ENCODE data around the gene ITPR3.

DNA sequence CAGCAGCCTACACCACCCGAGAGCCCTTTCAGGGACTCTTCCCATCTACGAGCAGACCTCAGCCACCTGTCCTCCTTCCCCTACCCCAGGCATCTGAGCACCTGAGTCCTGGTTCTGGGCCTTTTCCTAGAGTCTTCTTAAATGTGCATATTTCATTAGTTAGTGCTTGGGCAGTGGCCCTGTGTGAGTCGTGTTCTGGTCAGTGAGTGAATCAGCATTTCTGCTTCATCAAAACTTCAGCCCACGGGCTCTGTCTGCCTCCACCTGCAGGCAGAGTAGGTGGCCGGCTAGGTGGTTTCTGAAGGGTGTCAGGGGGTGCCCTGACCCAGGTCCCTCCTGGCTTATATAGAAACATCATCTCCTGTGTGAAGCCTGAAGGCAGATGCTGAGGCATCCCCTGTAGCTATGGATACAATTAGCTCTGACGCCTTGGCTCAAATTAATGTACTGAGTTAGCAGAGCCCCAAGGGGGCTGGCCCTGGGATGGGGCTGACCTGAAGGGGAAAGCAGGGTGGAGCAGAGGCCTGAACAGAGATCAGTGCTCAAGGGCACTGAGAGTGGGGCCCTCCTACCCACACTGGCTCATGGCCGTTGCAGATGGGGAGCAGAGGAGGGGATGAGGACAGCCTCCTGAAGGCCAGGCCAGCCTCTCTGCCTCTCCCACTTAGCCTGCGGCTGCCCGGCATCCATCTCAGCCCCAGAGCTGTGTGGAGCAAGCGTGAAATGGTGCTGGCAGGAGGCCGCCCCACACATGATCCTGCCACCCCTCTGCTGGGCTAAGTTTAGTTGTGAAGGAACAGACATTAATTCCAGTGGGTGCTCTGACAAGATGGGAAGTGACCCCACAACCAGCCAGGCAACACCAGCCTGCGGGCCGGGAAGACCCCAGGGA, 111.9 kb downstream of the ITPR3 start:
- TF ChIP-seq, protein P1, sequence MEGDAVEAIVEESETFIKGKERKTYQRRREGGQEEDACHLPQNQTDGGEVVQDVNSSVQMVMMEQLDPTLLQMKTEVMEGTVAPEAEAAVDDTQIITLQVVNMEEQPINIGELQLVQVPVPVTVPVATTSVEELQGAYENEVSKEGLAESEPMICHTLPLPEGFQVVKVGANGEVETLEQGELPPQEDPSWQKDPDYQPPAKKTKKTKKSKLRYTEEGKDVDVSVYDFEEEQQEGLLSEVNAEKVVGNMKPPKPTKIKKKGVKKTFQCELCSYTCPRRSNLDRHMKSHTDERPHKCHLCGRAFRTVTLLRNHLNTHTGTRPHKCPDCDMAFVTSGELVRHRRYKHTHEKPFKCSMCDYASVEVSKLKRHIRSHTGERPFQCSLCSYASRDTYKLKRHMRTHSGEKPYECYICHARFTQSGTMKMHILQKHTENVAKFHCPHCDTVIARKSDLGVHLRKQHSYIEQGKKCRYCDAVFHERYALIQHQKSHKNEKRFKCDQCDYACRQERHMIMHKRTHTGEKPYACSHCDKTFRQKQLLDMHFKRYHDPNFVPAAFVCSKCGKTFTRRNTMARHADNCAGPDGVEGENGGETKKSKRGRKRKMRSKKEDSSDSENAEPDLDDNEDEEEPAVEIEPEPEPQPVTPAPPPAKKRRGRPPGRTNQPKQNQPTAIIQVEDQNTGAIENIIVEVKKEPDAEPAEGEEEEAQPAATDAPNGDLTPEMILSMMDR (IDR thresholded peaks at IDR 0.05), result no peak
- TF ChIP-seq POLR2A (IDR thresholded peaks at IDR 0.05) (no peak), POLR2AphosphoS5 (IDR thresholded peaks at IDR 0.05) (no peak)

All from transverse colon (tissue), 4 donors.